ENCODE data around the gene CA11. TPM values are rescaled to one million over a fixed set of nuclear protein-coding genes. Genes with fewer than 3 reads are reported as not detected.
A peak's percentile ranks its signal among the peaks of the same experiment; 100 is the strongest.

The CA11 gene
- total and polyA plus RNA-seq, 2 donors (not counting 1 experiment from before 2014, with no cell fraction given): 1.7 to 4.1 TPM

DNA sequence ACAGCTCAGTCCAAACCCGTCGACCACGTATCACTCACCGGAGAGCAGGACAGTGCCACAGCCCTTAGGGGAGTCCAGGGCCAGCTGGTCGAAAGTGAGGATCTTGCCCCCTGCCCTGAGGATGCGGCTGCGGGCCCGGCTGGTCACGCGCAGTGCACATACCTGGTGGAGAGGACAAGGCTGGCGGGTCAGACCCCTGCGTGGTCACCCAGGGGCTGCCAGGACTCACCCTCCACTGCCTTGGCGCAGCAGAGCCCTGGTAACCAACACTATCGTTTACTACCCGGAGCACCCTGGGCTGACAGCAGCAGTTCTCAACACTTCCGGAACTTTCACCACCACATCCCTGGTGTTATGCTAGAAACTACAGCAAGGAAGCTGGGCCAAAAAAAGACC is 29.9 kb downstream of the CA11 start:
- H4K20me1 ChIP-seq (ENCODE audit: control insufficient read depth, extremely low read depth, insufficient read depth, low read length): peaks cover 2% of the 10 kb centered on the region
- TF ChIP-seq, protein P1, sequence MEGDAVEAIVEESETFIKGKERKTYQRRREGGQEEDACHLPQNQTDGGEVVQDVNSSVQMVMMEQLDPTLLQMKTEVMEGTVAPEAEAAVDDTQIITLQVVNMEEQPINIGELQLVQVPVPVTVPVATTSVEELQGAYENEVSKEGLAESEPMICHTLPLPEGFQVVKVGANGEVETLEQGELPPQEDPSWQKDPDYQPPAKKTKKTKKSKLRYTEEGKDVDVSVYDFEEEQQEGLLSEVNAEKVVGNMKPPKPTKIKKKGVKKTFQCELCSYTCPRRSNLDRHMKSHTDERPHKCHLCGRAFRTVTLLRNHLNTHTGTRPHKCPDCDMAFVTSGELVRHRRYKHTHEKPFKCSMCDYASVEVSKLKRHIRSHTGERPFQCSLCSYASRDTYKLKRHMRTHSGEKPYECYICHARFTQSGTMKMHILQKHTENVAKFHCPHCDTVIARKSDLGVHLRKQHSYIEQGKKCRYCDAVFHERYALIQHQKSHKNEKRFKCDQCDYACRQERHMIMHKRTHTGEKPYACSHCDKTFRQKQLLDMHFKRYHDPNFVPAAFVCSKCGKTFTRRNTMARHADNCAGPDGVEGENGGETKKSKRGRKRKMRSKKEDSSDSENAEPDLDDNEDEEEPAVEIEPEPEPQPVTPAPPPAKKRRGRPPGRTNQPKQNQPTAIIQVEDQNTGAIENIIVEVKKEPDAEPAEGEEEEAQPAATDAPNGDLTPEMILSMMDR (conservative IDR thresholded peaks at IDR 0.05 in 1 of 2, IDR thresholded peaks at IDR 0.05 in 1 of 2; ENCODE audit: low read depth in 1 of 2, low read length in 2 of 2): no peak
- no peak for TF ChIP-seq EZH2 (IDR thresholded peaks at IDR 0.05; ENCODE audit: low read length, missing control alignments)
- no peak overlapping the region for H3K4me3 ChIP-seq (replicated peaks in 1 of 4; ENCODE audit: control extremely low read depth in 1 of 4, insufficient read depth in 1 of 4, low read depth in 3 of 4, low read length in 4 of 4)
- peaks cover 12% of the 10 kb centered on the region for H3K4me1 ChIP-seq (ENCODE audit: control insufficient read depth, extremely low read depth, insufficient read depth, low read length)
- no peaks in the 10 kb centered on the region for H3K27me3 ChIP-seq (ENCODE audit: control insufficient read depth, insufficient read depth, low read length)
- H3K79me2 ChIP-seq (ENCODE audit: control insufficient read depth, insufficient read depth, low read length): peaks cover 37% of the 10 kb centered on the region
- H3K4me2 ChIP-seq (ENCODE audit: extremely low read depth, insufficient read depth, low read length): peak overlapping the region; percentile 100
- H3K9ac ChIP-seq (ENCODE audit: insufficient read depth, low read length): no peak overlapping the region
- H3K27ac ChIP-seq (ENCODE audit: insufficient read depth, low read length): no peak overlapping the region
- peaks cover 28% of the 10 kb centered on the region for H3K36me3 ChIP-seq (ENCODE audit: control insufficient read depth, insufficient read depth, low read length)
- no peak for DNase-seq (ENCODE audit: low read depth in 2 of 2)
- H2AFZ ChIP-seq (ENCODE audit: low read length): no peak overlapping the region
- H3K9me3 ChIP-seq (ENCODE audit: control insufficient read depth, insufficient read depth, low read depth, low read length): no peaks in the 10 kb centered on the region

DNA sequence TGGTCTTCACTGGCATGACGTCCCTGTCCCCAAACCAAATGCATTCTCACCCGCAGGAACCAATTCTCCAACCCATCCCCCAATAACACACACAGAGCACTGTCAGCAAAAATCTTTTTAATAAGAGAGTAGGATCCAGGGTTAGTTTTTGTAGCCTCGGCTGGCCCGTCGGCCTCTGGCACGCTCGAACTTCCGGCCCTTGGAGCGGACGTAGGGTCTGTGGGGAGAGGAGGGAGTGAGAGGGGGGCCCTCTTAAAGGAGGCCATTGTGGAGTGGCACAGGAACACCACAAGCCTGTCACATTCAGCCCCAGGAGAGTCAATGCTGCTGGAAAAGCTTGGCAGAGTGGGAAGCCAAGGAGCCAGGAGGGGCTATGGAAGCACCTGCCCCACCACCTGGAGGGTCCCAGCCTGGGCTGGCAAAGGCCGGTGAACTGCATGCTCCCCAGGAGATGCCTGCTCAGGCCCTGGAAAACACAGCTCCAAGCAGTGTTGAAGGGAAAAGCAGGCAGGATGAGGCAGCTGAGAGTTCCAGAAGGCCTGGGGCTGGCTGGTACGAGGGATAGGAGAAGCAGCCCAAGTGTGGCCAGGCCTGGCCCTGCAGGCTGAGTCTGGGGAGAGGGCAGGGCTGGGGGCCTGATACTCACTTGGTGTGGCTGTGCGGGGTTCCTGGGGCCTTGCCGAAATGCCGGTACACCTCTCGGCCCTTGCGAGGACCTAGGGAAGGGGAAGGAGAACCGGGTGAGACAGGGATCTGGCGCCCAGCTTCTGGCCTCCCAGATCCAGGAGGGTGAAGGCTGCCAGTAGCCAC is 30.6 kb downstream of the CA11 start:
- H3K9me3 ChIP-seq (ENCODE audit: control insufficient read depth, insufficient read depth, low read depth, low read length): no peaks in the 10 kb centered on the region
- H3K36me3 ChIP-seq (ENCODE audit: control insufficient read depth, insufficient read depth, low read length): peaks cover 28% of the 10 kb centered on the region
- peaks cover 12% of the 10 kb centered on the region for H3K4me1 ChIP-seq (ENCODE audit: control insufficient read depth, extremely low read depth, insufficient read depth, low read length)
- H3K79me2 ChIP-seq (ENCODE audit: control insufficient read depth, insufficient read depth, low read length): peaks cover 37% of the 10 kb centered on the region
- DNase-seq (ENCODE audit: low read depth in 2 of 2): no peak
- no peaks in the 10 kb centered on the region for H3K27me3 ChIP-seq (ENCODE audit: control insufficient read depth, insufficient read depth, low read length)
- TF ChIP-seq, protein P1 (conservative IDR thresholded peaks at IDR 0.05 in 1 of 2, IDR thresholded peaks at IDR 0.05 in 1 of 2; ENCODE audit: low read depth in 1 of 2, low read length in 2 of 2): no peak
- no peak for TF ChIP-seq EZH2 (IDR thresholded peaks at IDR 0.05; ENCODE audit: low read length, missing control alignments)
- H4K20me1 ChIP-seq (ENCODE audit: control insufficient read depth, extremely low read depth, insufficient read depth, low read length): peaks cover 2% of the 10 kb centered on the region
- H3K9ac ChIP-seq (ENCODE audit: insufficient read depth, low read length): no peak overlapping the region
- no peak overlapping the region for H3K4me3 ChIP-seq (replicated peaks in 1 of 4; ENCODE audit: control extremely low read depth in 1 of 4, insufficient read depth in 1 of 4, low read depth in 3 of 4, low read length in 4 of 4)
- H3K27ac ChIP-seq (ENCODE audit: insufficient read depth, low read length): no peak overlapping the region
- H3K4me2 ChIP-seq (ENCODE audit: extremely low read depth, insufficient read depth, low read length): no peak overlapping the region
- no peak overlapping the region for H2AFZ ChIP-seq (ENCODE audit: low read length)

- Histone ChIP-seq H4K20me1 (ENCODE audit: control insufficient read depth, extremely low read depth, insufficient read depth, low read length) (peaks cover 2% of the 10 kb centered on the region), H3K4me2 (ENCODE audit: extremely low read depth, insufficient read depth, low read length) (no peak within 1 kb of the TSS), H3K27me3 (ENCODE audit: control insufficient read depth, insufficient read depth, low read length) (no peaks in the 10 kb centered on the region), H3K4me1 (ENCODE audit: control insufficient read depth, extremely low read depth, insufficient read depth, low read length) (peaks cover 12% of the 10 kb centered on the region), H3K36me3 (ENCODE audit: control insufficient read depth, insufficient read depth, low read length) (peaks cover 28% of the 10 kb centered on the region), H3K27ac (ENCODE audit: insufficient read depth, low read length) (no peak within 1 kb of the TSS), H3K4me3 (replicated peaks in 1 of 4; ENCODE audit: control extremely low read depth in 1 of 4, insufficient read depth in 1 of 4, low read depth in 3 of 4, low read length in 4 of 4) (no peak within 1 kb of the TSS), H3K79me2 (ENCODE audit: control insufficient read depth, insufficient read depth, low read length) (peaks cover 35% of the 10 kb centered on the region), H3K9me3 (ENCODE audit: control insufficient read depth, insufficient read depth, low read depth, low read length) (no peaks in the 10 kb centered on the region), H2AFZ (ENCODE audit: low read length) (no peak within 1 kb of the TSS), H3K9ac (ENCODE audit: insufficient read depth, low read length) (no peak within 1 kb of the TSS)
- TF ChIP-seq EZH2 (IDR thresholded peaks at IDR 0.05; ENCODE audit: low read length, missing control alignments): no peak
- TF ChIP-seq, protein P1 (conservative IDR thresholded peaks at IDR 0.05 in 1 of 2, IDR thresholded peaks at IDR 0.05 in 1 of 2; ENCODE audit: low read depth in 1 of 2, low read length in 2 of 2): no peak
- DNase-seq (ENCODE audit: low read depth in 2 of 2): no peak
Measured at GRCh38 chr19:48614436-48615230, 31.4 kb downstream of the CA11 start, which contains the start of gene FAM83E. FAM83E (minus strand) TSS chr19:48615076; CDS start chr19:48613372, 1,704 bp downstream.
